Stimulated activated CD8-positive, alpha-beta memory T cell treated with anti-CD3 and anti-CD28 coated beads, Interleukin-4, amount 100 ng/mL, for 1 hour (primary cell): Measurements from ENCODE around the gene NACC1.

Experiments used
- DNase-seq, 2 donors: peaks; one replicate each; pipeline ENCODE4 v3.0.0-alpha.2; 2020; ENCODE audit warnings: low read depth in 2 of 2, low spot score in 1 of 2

Gene NACC1

DNA sequence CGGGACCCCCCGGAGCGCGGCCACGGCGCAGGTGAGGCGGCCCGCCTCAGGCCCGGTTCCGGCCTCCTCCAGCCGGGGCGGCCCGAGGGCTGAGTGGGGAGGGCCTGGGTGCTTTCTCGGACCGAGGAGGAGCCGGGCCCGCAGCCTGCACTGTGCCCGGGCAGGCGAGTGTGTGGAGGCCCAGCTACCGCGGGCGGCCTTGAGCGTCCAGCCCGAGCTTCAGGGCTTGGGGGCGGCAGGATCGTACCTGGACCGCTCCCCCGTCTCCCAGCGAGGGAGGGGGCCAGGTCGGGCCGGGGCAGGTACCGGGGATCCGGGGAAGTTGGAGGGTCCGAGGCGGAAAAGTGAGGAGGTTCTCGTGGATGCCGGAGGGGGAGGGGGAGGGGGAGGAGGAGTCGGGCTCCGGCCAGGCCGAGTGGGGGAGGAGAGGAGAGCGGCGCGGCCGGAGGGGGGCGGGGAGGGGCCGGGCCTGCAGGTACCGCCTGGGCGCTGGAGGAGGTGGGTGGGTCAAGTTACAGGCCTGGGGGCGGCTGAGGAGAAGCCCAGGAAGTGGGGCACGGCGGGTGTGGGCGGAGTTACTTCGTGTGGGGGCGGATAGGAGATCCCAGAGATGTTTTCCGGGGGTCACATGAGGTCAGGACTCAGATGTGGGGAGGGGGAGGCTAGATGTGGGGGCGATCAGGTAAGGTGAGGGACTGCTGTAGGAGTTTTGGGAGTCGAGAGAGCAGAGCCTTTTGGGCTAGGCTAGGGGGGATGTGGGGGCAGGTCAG, 545 bp downstream of the NACC1 start:
- no peak for DNase-seq

DNA sequence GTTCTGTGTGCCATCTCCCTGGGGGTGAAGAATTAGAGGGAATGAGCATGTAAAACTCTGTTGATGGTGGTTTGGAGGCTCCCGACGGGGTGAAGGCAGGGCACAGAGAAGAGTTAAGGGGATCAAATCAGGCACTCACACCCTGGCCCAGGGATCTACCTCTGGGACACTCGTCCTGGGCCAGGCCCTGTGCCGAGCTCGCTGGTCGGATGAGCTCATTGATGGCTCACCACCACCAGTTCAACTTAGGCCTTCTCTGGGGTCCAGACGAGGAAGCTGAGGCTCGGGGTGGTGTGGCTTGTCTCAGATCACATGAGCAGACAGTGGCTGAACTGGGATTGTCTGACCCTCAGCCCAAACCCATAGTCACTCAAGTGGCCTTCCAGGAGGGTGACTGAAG, 1.6 kb downstream of the NACC1 start:
- no peak for DNase-seq

DNA sequence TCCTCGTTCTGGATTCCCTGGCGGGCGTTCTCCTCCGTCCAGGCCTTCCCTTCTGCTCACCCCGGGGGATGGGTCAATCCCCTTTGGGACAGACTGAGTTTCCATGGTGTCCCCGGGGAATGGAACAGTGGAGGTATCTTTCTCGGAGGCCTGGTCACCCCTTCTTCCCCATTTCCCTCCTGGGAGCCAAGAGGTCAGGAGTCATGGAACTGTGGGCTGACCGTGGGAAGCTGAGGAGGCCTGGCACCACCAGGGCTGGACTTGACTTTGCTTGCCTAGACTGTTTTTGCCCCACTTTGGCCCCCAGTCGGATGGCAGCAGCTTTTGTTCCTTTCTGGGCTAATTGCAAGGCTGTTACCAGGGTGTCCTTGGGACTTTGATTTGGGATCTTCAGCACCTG, 2.0 kb downstream of the NACC1 start:
- no peak for DNase-seq

DNA sequence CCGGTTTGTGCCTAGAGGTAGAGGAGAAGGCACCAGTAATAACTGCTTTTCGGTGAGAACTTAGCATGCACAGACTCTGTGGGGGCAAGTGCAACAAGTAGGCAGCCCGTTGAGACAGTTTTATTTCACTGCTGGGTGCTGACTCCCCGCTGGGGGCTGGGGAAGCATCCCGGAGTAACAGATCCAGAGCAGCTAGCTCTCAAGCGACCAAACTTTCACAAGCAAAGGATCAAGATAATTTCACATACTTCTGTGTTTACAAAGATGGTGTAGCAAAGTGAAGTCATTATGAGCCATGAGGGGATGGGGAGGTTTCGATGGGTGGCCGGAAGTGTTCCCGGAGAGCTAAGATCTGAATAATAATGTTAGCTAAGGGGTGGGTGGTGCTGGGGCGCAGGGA, 2.8 kb downstream of the NACC1 start:
- DNase-seq, result no peak

DNA sequence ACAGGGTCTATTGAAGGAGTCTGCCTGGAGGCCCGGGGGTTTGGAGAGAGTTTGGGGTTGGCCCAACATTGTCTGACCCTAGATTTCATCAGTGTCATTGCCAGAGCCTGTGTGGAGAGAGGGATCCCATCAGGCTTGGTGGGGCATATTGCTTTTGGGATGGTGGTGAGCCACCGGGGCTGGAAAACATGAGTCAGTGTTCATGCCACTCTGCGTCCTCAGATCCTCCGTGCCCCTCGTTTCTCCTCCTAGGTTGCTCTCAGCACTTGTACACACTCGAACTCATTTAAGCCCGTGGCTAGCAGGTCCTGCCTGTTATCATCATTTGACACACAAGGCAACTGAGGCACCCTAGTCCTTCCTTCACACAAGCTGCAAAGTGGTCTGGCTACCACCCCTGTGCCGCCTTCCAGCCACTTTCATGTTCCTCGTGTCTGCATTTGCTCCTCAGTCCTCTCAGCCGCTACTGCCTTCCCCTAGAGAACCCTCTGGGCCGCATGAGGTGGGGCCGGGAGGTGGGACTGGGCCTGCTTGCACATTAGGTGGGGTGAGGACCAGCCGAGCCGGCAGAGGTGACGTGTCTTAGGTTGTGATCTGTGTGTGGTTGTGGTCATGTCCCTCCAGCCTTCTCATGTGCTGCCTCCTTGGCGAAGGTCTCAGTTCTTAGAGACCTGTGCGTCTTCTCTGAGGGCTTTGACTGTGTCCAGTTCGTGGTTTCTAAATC, 3.6 kb downstream of the NACC1 start:
- DNase-seq, result no peak

DNA sequence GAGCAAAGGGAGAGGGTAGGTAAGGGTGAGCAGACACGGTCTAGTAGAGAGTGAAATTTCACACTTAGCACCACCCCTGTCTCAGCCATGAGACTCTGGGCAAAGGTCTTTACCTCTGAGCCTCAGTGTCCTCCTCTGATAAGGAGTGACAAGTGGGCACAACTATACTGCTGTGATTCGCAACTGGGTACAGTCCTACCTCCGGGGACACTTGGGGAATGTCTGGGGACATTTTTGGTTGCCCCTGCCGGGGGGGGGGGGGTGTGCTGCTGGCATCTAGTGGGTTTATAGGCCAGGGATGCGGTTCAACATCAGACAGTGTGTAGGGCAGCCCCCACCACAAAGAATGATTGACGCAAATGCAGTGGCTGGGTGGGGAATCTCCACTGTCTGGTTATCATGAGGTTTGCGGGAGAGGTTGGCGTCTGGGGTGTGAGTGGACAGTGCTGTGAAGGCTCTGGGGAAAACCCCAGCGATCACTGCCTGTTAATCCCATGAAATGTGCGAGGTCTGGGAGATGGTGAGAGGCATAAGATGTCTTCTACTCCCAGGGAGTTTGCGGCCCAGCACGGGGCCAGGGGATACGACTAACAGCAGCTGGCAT, 4.3 kb downstream of the NACC1 start:
- no peak for DNase-seq

DNA sequence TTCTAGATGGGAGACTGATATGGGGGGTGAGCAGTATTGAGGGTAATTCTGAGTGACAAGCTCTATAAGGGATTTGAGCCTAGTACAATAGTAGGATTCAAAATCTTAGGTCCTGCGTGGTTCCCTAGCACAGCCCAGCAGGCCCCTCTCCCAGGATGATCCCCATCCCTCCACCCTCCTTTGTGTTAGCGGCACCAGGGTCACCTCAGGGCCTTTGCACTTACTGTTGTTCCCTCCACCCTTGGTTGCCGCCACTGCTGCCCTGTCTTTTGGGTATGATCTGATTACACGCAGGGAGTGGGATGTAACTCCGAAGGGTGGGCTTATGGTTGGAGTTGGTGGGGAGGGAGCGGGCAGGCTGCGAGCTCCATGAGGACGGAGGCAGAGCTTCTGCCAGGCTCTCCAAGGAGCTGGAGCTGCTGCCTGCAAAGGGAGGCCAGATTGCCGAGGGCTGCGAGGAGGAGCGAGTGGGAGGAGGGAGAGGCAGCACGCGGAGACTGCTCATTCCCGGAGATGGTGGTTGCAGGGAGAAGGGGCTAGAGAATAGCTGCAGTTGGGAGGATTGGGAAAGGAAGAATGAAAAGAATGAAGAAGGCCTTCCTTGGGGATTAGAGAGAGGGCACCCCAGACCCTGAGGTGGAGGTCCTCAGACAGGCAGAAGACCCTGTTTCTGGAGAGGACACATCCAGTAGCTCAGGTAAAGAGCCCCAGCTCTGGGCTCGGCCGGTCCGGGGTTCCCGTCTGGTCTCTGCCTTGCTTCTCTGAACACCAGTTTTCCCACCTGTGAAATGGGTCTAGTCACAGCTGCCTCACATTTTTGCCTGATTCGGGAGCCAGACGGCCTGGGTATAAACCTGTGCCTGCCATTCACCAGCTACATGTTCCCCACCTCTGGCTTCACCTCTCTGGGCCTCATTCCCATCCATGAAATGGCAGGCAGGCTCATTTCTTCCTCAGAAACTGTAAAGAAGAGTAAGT, 5.2 kb downstream of the NACC1 start:
- no peak for DNase-seq

DNA sequence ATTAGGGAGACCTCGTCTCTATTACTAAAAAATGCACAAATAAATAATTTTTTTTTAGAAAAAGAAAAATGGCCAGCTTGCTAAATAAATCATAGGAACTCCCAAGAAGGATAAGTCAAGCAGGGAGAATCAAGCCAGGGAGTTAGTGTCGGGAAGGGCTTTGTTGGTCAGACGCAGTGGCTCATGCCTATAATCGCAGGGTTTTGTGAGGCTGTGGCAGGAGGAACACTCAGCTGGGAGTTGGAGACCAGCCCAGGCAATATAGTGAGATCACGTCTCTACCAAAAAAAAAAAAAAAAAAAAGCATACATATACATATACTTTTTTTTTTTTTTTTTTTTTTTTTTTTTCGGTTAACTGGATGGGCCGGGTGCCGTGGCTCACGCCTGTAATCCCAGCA, 9.0 kb downstream of the NACC1 start:
- no peak for DNase-seq

DNA sequence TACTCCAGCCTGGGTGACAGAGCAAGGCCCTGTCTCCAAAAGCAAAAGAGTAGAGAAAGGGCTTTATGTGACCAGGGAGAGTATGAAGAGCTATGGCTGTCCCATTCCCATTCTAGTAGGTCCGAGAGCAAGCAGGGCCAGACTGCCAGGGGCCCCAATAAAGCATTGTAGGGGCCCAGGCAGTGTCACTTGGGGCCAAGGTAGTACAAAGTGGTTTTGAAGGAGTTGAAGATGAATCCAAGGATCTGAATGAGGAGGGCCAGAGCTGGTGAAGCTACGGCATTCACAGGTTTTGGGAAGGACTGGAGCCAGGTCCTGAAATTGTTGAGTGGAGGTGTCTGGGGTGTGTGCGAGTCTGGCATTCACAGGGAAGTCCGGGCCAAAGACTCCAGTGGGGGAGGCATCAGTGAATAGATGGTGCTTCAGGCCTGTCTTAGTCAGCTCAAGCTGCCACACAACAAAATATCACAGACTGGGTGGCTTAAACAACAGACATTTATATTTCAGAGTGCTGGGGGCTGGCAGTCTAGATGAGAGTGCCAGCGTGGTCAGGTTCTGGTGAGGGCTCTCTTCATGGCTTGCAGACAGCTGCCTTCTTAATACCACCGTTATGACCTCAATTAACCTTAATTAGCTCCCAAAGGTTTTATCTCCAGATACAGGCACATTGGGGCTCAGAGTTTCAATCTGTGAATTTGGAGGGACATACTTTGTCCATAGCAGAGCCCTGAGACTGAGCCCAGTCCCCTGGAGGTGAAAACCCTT, 9.9 kb downstream of the NACC1 start:
- no peak for DNase-seq

DNA sequence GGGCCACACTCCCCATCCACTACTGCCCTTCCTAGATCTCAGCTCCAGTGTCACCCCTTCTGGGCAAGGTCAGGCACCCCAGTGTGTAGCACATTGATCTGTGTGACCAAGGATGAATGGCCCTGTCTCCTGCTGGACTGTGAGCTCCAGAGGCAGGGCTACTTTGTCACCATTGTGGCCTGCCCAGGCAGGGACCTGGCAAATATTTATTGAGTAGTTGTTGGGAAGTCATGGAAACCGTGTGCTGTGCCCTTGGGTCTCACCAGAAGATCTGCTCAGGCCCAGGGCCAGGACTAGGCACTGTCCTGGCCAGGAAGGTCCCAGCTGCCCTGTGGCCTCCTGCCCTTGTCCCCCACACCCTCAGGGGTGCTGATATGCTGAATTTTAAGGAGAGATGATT, 10.5 kb downstream of the NACC1 start:
- DNase-seq, result no peak

DNA sequence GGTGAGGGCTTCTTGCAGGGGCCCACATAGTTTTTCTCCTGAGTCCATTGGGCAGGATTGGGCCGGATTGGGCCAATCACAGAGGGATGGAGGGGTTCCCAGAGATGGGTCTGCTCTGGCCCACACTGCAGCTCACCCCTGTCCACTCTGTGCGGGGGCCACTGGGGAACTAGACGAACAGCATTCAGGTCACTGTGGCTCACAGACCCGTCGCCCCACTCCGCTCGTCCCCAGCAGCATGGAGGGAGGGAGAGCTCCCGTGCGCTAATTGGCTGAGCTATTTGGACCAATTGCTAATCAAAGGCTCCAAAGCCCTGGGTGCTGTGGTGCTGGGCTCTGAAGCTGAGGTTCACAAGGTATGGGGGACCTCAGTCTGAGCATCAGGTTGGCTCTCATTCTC, 11.3 kb downstream of the NACC1 start:
- DNase-seq, result no peak

DNA sequence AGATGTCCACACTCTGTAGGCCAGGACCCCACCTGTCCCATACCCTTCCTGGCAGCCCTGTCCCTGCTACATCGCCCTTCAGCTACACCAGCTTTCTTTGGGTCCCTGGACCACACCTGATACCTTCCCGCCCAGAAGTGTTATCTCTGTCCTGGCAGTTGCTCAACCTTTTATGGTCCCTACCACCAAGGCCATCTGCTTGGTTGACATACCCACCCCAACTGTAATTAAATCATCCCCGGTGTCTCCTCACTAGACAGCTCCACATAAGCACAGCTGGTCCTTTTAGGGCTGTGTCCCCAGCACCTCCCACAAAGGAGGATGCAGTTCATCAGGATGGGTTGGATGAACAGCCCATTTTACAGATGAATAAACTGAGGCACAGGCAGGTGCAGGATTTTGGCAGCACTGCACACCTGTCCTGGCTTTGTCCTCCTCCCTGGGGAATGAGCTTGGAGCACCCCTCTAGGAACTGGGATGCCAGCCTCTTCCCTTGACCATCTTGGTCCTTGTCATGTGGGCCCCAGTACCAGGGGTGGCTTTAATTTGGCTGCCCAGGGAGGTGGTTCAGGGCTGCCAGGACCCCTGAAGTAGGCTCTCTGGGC, 12.9 kb downstream of the NACC1 start:
- no peak for DNase-seq

DNA sequence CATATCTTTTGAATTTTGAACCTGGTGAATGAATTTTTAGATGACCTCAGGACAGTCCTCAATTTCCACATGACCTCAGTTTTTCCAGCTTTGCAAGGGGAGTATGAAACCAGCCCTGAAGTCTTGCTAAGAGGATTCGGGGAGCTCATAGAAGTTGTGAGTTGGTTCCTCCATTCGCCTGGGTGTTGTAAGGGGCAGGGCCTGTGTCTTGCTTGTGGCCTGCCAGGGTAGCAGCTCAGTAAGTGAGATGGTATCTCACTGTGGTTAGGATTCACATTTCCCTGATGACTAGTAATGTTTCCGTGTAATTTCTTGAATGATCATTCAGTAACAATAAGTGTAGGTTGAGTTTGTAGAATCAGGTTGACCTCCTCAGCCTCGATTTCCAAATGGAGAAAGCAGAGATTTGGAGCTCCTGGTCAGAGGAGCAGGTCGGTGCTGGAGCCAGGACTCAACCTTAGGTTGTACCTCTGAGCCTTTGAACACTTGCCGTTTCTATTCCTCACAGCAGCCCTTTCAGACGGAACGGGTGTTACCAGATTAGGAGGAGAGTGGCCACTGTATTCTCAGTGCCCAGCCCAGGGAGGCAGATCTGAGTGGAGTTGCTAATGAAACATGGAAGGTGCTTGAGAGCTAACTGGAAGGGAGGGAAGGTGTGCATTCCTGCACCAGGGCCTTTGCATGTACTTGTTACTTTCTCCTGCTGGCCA, 14.6 kb downstream of the NACC1 start:
- DNase-seq, result no peak

DNA sequence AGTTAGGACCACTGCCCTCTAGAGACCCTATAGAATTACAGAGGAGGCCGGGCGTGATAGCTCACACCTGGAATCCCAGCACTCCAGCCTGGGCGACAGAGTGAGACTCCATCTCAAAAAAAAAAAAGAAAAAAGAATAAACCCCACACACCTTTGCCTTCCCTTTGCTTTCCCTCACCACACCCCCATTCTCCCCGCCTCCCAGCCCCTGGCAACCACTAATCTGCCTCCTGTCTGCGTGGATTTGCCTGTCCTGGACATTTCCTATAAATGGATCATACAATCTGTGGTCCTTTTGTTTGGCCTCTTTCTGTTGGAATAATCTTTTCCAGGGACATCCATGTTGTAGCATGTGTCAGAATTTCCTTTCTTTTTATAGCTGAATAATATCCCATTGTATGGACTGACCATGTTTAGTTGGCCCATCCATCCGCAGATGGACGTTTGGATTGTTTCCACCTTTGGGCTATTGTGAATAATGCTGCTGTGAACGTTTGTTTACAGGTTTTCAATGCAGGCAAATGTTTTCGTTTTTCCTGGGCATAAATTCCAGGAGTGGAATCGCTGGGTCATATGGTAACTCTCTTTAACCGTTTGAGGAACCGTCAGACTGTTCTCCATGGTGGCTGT, 15.3 kb downstream of the NACC1 start:
- no peak for DNase-seq

DNA sequence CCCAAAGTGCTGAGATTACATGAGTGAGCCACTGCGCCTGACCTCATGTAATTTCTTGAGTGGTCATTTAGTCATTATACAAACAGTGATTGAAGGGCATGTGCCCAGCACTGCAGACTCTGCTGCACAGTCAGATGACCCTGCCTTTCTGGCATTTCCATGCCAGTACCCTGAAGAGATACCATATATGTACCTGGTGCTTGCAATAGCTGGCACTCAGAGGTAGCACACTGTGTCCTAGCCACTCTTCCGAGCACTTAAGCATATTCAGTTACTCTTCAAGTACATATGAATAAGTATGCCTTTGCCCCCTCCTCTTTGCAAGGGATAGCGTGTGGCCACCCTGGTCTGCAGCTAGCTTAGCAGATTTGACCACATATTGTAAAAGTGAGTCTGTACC, 16.6 kb downstream of the NACC1 start:
- no peak for DNase-seq

DNA sequence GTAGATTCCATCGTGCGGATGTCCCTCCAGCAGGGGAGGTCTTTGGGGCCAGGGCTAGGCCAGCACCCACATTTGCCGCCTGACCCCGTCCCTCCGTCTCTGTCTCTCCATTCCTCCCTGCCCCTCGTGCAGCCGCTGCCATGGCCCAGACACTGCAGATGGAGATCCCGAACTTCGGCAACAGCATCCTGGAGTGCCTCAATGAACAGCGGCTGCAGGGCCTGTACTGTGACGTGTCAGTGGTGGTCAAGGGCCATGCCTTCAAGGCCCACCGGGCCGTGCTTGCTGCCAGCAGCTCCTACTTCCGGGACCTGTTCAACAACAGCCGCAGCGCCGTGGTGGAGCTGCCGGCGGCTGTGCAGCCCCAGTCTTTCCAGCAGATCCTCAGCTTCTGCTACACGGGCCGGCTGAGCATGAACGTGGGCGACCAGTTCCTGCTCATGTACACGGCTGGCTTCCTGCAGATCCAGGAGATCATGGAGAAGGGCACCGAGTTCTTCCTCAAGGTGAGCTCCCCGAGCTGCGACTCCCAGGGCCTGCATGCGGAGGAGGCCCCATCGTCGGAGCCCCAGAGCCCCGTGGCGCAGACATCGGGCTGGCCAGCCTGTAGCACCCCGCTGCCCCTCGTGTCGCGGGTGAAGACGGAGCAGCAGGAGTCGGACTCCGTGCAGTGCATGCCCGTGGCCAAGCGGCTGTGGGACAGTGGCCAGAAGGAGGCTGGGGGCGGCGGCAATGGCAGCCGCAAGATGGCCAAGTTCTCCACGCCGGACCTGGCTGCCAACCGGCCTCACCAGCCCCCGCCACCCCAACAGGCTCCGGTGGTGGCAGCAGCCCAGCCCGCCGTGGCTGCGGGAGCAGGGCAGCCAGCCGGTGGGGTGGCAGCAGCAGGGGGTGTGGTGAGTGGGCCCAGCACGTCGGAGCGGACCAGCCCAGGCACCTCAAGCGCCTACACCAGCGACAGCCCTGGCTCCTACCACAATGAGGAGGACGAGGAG, 17.3 kb downstream of the NACC1 start:
- no peak for DNase-seq

DNA sequence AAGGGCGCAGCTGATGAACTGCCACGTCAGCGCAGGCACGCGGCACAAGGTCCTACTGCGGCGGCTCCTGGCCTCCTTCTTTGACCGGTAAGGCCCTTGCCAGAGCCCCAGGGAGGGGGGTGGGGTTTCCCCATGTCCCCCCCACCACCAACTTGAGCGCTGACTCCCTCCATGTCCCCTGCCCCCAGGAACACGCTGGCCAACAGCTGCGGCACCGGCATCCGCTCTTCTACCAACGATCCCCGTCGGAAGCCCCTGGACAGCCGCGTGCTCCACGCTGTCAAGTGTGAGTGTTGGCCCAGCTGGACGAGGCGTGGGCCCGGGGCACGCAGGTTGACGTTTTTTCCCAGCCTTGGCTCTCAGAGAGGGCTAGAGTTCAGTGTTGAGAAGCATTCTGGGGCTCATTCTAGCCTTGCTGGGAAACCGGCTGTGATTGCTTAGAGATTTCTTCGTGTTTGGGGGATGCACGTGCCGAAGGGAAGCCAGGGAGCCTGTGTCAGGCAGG, 19.3 kb downstream of the NACC1 start:
- DNase-seq, result no peak
